Spleen (tissue), 10 donors: ENCODE measurements around the gene TRIM54. TPM values are rescaled to one million over a fixed set of nuclear protein-coding genes. Genes with fewer than 3 reads are reported as not detected.

Source experiments
- polyA plus RNA-seq, 3 donors: library from polyadenylated mRNA; stranded (reverse); fragments of 200-250 nt; gene quantifications; one replicate each; pipeline ENCODE4 v1.2.1, GENCODE V29; 2013
- total RNA-seq, 7 donors: library from RNA; depleted of rRNA in 3 of 7; stranded (reverse); fragments of >200 nt in 3 of 7; fragmentation: NEBNext Ultra II Directional in 4 of 7; extraction: Animal tissue kit (Norgen Biotek cat#: 25700) in 4 of 7; gene quantifications; one replicate each; pipeline versions ENCODE4 v1.1.0 to v1.2.1, GENCODE V29; 2016 to 2021
- donor health status: healthy with polysubstance abuse.
- donor health status: DM: no; HTN: no; CAD: no; lungs with moderate emphysema.
- donor health status: DM: no; HTN: no; CAD: no.
- donor health status: Bipolar disorder and iron deficiency.
- donor health status: healthy.
- donor health status: DM: no; HTN: no; CAD: no.
- donor health status: DM: yes; HTN: yes; CAD: no.

The TRIM54 gene
- total and polyA plus RNA-seq, 10 donors: 0.22 to 3.1 (median 0.49) TPM; not detected in 1

Other genes with a start within 250 kb of the TRIM54 start
- 10 to 100 TPM; 56.1 to 93.1 (median 73.0) TPM for gene TMEM214, start 249.5 kb upstream of the TRIM54 start, total RNA-seq
- gene TMEM214, start 249.5 kb upstream of the TRIM54 start, polyA plus RNA-seq: 10 to 100 TPM; 22.3 to 48.9 (median 26.8) TPM
- gene AGBL5, start 230.8 kb upstream of the TRIM54 start, total RNA-seq: 10 to 100 TPM; 11.6 to 18.6 (median 14.9) TPM
- gene AGBL5, start 230.8 kb upstream of the TRIM54 start, polyA plus RNA-seq: 10 to 100 TPM in 1 of 3 donors, 1 to 10 TPM in 2; 7.1 to 10.5 (median 8.0) TPM
- 100 to 1,000 TPM; 197 to 292 (median 235) TPM for gene OST4, start 210.8 kb upstream of the TRIM54 start, total RNA-seq
- 100 to 1,000 TPM; 418 to 556 (median 523) TPM for gene OST4, start 210.8 kb upstream of the TRIM54 start, polyA plus RNA-seq
- gene EMILIN1, start 203.8 kb upstream of the TRIM54 start, total RNA-seq: 100 to 1,000 TPM in 6 of 7 donors, 10 to 100 TPM in 1; 62.5 to 152 (median 112) TPM
- gene EMILIN1, start 203.8 kb upstream of the TRIM54 start, polyA plus RNA-seq: 10 to 100 TPM; 18.3 to 71.4 (median 40.7) TPM
- gene KHK, start 195.7 kb upstream of the TRIM54 start, total RNA-seq: 1 to 10 TPM; 3.3 to 8.3 (median 3.6) TPM
- 1 to 10 TPM; 3.3 to 6.4 (median 4.4) TPM for gene KHK, start 195.7 kb upstream of the TRIM54 start, polyA plus RNA-seq
- gene CGREF1, start 163.3 kb upstream of the TRIM54 start, total RNA-seq: under 1 TPM in 4 of 7 donors, not detected in 3; 0.27 to 0.82 (median 0.47) TPM
- gene CGREF1, start 163.3 kb upstream of the TRIM54 start, polyA plus RNA-seq: under 1 TPM; 0.17 to 0.61 (median 0.42) TPM
- gene ABHD1, start 158.6 kb upstream of the TRIM54 start, total RNA-seq: 1 to 10 TPM in 1 of 7 donors, under 1 TPM in 5, not detected in 1; 0.38 to 1.6 (median 0.58) TPM
- gene ABHD1, start 158.6 kb upstream of the TRIM54 start, polyA plus RNA-seq: under 1 TPM; 0.42 to 0.80 (median 0.71) TPM
- 10 to 100 TPM; 43.9 to 75.0 (median 50.2) TPM for gene PREB, start 147.8 kb upstream of the TRIM54 start, total RNA-seq
- gene PREB, start 147.8 kb upstream of the TRIM54 start, polyA plus RNA-seq: 10 to 100 TPM; 42.8 to 56.0 (median 44.3) TPM
- gene PRR30, start 143.0 kb upstream of the TRIM54 start, total RNA-seq: not detected
- not detected for gene PRR30, start 143.0 kb upstream of the TRIM54 start, polyA plus RNA-seq
- gene TCF23, start 133.4 kb upstream of the TRIM54 start, total RNA-seq: 10 to 100 TPM in 1 of 7 donors, 1 to 10 TPM in 6; 1.8 to 14.8 (median 3.2) TPM
- gene TCF23, start 133.4 kb upstream of the TRIM54 start, polyA plus RNA-seq: under 1 TPM; 0.27 to 0.93 (median 0.30) TPM
- 100 to 1,000 TPM in 3 of 7 donors, 10 to 100 TPM in 4; 59.2 to 300 (median 92.8) TPM for gene ATRAID, start 70.4 kb upstream of the TRIM54 start, total RNA-seq
- gene ATRAID, start 70.4 kb upstream of the TRIM54 start, polyA plus RNA-seq: 100 to 1,000 TPM in 2 of 3 donors, 10 to 100 TPM in 1; 85.1 to 131 (median 116) TPM
- 10 to 100 TPM; 19.4 to 33.3 (median 23.2) TPM for gene SLC5A6, start 70.2 kb upstream of the TRIM54 start, total RNA-seq
- gene SLC5A6, start 70.2 kb upstream of the TRIM54 start, polyA plus RNA-seq: 10 to 100 TPM; 11.9 to 15.4 (median 15.3) TPM
- gene CAD, start 65.1 kb upstream of the TRIM54 start, total RNA-seq: 10 to 100 TPM; 20.9 to 38.8 (median 30.3) TPM
- 10 to 100 TPM; 10.9 to 18.3 (median 14.2) TPM for gene CAD, start 65.1 kb upstream of the TRIM54 start, polyA plus RNA-seq
- under 1 TPM in 2 of 7 donors, not detected in 5; 0.32 to 0.34 TPM for gene SLC30A3, start 19.4 kb upstream of the TRIM54 start, total RNA-seq
- gene SLC30A3, start 19.4 kb upstream of the TRIM54 start, polyA plus RNA-seq: under 1 TPM; 0.05 to 0.16 (median 0.07) TPM
- not detected for gene DNAJC5G, start 7.0 kb upstream of the TRIM54 start, total RNA-seq
- gene DNAJC5G, start 7.0 kb upstream of the TRIM54 start, polyA plus RNA-seq: not detected
- gene UCN, start 26.0 kb downstream of the TRIM54 start, total RNA-seq: 1 to 10 TPM; 1.9 to 3.9 (median 2.4) TPM
- gene UCN, start 26.0 kb downstream of the TRIM54 start, polyA plus RNA-seq: 1 to 10 TPM; 2.5 to 4.4 (median 3.4) TPM
- 100 to 1,000 TPM in 1 of 7 donors, 10 to 100 TPM in 6; 58.0 to 101 (median 73.9) TPM for gene MPV17, start 40.7 kb downstream of the TRIM54 start, total RNA-seq
- gene MPV17, start 40.7 kb downstream of the TRIM54 start, polyA plus RNA-seq: 10 to 100 TPM; 78.8 to 83.1 (median 81.7) TPM
- gene GTF3C2, start 74.3 kb downstream of the TRIM54 start, total RNA-seq: 10 to 100 TPM; 56.8 to 73.8 (median 61.9) TPM
- gene GTF3C2, start 74.3 kb downstream of the TRIM54 start, polyA plus RNA-seq: 10 to 100 TPM; 27.5 to 39.1 (median 37.1) TPM
- 10 to 100 TPM; 26.5 to 33.9 (median 30.3) TPM for gene EIF2B4, start 87.9 kb downstream of the TRIM54 start, total RNA-seq
- 10 to 100 TPM; 33.4 to 58.1 (median 48.5) TPM for gene EIF2B4, start 87.9 kb downstream of the TRIM54 start, polyA plus RNA-seq
- 100 to 1,000 TPM; 102 to 140 (median 118) TPM for gene SNX17, start 88.2 kb downstream of the TRIM54 start, total RNA-seq
- gene SNX17, start 88.2 kb downstream of the TRIM54 start, polyA plus RNA-seq: 100 to 1,000 TPM in 1 of 3 donors, 10 to 100 TPM in 2; 84.9 to 128 (median 86.5) TPM
- gene ZNF513, start 98.3 kb downstream of the TRIM54 start, total RNA-seq: 10 to 100 TPM; 13.6 to 20.2 (median 17.7) TPM
- 10 to 100 TPM; 14.2 to 29.0 (median 26.7) TPM for gene ZNF513, start 98.3 kb downstream of the TRIM54 start, polyA plus RNA-seq
- gene PPM1G, start 127.2 kb downstream of the TRIM54 start, total RNA-seq: 10 to 100 TPM; 44.9 to 59.3 (median 49.9) TPM
- gene PPM1G, start 127.2 kb downstream of the TRIM54 start, polyA plus RNA-seq: 10 to 100 TPM; 36.0 to 51.2 (median 45.0) TPM
- 10 to 100 TPM; 57.8 to 82.0 (median 68.2) TPM for gene NRBP1, start 146.2 kb downstream of the TRIM54 start, total RNA-seq
- 10 to 100 TPM; 41.8 to 52.9 (median 42.5) TPM for gene NRBP1, start 146.2 kb downstream of the TRIM54 start, polyA plus RNA-seq
- 1 to 10 TPM in 6 of 7 donors, not detected in 1; 2.2 to 5.4 (median 3.3) TPM for gene KRTCAP3, start 160.0 kb downstream of the TRIM54 start, total RNA-seq
- 1 to 10 TPM; 2.5 to 5.7 (median 4.5) TPM for gene KRTCAP3, start 160.0 kb downstream of the TRIM54 start, polyA plus RNA-seq
- 10 to 100 TPM; 25.1 to 44.3 (median 34.5) TPM for gene IFT172, start 207.3 kb downstream of the TRIM54 start, total RNA-seq
- 10 to 100 TPM; 14.4 to 48.4 (median 36.1) TPM for gene IFT172, start 207.3 kb downstream of the TRIM54 start, polyA plus RNA-seq
- gene FNDC4, start 212.8 kb downstream of the TRIM54 start, total RNA-seq: 10 to 100 TPM in 2 of 7 donors, 1 to 10 TPM in 5; 2.6 to 10.9 (median 8.1) TPM
- 1 to 10 TPM; 3.3 to 7.9 (median 4.2) TPM for gene FNDC4, start 212.8 kb downstream of the TRIM54 start, polyA plus RNA-seq
- gene GCKR, start 214.4 kb downstream of the TRIM54 start, total RNA-seq: 1 to 10 TPM in 6 of 7 donors, under 1 TPM in 1; 0.33 to 6.7 (median 3.3) TPM
- gene GCKR, start 214.4 kb downstream of the TRIM54 start, polyA plus RNA-seq: 1 to 10 TPM in 2 of 3 donors, under 1 TPM in 1; 0.59 to 3.4 (median 3.3) TPM